Measurements from ENCODE around the gene ISCU.

DNA sequence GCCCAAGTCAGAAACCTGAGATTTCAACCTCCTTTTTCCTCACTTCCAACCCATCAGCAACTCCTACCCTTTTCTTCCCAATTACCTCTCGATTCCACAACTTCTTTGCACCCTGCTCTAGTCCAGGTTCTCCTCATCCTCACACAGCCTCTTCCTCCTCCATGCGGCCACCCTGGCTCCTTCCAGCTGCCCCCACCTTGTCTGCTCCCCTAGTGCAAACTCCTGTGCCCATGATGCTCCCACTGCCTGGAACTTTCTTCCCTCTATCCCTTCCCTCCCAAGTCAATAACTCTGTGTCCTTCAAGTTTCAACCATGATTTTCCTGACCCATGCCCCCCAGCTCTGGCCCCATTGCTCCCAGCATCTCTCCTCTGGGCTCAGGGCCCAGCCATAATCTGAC lies 54.0 kb downstream of the ISCU start:
- TF ChIP-seq, protein P1, sequence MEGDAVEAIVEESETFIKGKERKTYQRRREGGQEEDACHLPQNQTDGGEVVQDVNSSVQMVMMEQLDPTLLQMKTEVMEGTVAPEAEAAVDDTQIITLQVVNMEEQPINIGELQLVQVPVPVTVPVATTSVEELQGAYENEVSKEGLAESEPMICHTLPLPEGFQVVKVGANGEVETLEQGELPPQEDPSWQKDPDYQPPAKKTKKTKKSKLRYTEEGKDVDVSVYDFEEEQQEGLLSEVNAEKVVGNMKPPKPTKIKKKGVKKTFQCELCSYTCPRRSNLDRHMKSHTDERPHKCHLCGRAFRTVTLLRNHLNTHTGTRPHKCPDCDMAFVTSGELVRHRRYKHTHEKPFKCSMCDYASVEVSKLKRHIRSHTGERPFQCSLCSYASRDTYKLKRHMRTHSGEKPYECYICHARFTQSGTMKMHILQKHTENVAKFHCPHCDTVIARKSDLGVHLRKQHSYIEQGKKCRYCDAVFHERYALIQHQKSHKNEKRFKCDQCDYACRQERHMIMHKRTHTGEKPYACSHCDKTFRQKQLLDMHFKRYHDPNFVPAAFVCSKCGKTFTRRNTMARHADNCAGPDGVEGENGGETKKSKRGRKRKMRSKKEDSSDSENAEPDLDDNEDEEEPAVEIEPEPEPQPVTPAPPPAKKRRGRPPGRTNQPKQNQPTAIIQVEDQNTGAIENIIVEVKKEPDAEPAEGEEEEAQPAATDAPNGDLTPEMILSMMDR (IDR thresholded peaks at IDR 0.05) = no peak
- TF ChIP-seq POLR2A (IDR thresholded peaks at IDR 0.05) = no peak
